GM21526 (cell line): ENCODE data around the gene VPS45.
"Not testable (repeated sequence)": the region's sequence is repeated elsewhere in the genome, so short reads cannot be mapped to it uniquely, and the experiment has no call there.

ENCODE experiments used
- ATAC-seq: cut with Tn5 transposase; IDR thresholded peaks from one replicate; pipeline ENCODE4 v1.9.1; 2021; ENCODE audit warnings: moderate library complexity; ENCODE audit not compliant: unreplicated experiment, low FRiP score

The VPS45 gene

GRCh38 chr1:150126811-150127210, 59.2 kb downstream of the VPS45 start:
- ATAC-seq, result no peak

DNA sequence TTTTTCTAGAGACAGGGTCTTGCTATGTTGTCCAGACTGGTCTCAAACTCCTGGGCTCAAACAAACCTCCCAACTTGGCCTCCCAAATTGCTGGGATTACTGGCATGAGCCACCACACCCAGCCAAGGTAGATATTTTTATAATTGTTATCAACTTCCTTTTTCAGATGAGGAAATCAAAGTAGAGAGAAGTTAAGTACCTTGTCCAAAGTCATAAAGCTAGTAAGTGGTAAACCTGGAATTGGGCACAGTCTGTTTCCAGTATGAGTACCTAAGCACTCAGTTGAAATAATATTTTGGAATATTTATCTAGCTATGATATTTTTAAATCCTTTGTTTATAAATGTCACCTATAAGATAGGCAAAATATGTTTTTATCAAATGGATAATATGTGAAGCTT, 59.9 kb downstream of the VPS45 start:
- no peak for ATAC-seq

DNA sequence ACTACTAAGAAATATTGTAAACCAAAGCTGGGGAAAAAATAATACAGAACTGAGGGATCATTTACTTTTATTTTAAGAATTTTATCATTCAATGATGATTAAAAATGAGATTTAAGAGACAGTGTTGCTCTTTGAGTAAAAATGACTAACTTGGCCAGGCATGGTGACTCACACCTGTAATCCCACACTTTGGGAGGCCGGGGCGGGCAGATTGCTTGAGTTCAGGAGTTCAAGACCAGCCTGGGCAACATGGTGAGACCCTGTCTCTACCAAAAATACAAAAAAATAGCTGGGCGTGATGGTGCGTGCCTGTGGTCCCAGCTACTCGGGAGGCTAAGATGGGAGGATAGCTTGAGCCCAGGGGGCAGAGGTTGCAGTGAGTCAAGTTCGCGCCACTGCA, 60.3 kb downstream of the VPS45 start:
- ATAC-seq, result no peak

GRCh38 chr1:150132372-150132771, 64.8 kb downstream of the VPS45 start:
- ATAC-seq, result no peak

- no peak for ATAC-seq
These were observed 67.0 kb downstream of the VPS45 start for GRCh38 chr1:150134537-150134936.

GRCh38 chr1:150135400-150135799, 67.8 kb downstream of the VPS45 start:
- ATAC-seq, result not testable (repeated sequence)

- no peak for ATAC-seq
These were observed 70.5 kb downstream of the VPS45 start for GRCh38 chr1:150138044-150138443.

GRCh38 chr1:150141452-150141851, 73.9 kb downstream of the VPS45 start:
- no peak for ATAC-seq

DNA sequence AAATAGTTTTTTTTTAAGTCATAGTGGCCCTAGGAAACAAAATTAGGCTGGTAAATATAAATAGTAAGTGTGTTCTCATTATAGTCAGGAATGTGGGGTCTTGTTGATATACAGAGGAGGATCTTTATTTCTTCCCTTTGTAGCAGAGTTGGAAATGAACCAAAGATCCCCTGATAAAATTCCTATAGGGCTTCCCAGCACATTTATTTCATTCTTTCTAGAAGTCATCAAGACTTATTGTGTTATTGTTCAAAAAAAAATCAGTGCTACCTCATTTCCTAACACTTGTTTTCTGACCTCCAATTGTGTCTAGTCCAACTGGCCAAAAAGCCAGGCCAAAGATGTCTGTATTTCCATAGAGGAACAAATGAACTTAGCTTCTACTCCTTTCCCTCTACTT, 74.5 kb downstream of the VPS45 start:
- no peak for ATAC-seq

- ATAC-seq, result no peak
These were observed 77.0 kb downstream of the VPS45 start for GRCh38 chr1:150144606-150145005.

- not testable (repeated sequence) for ATAC-seq
These were observed 78.4 kb downstream of the VPS45 start for GRCh38 chr1:150146016-150146415.

GRCh38 chr1:150146849-150147542, 79.4 kb downstream of the VPS45 start:
- no peak for ATAC-seq

DNA sequence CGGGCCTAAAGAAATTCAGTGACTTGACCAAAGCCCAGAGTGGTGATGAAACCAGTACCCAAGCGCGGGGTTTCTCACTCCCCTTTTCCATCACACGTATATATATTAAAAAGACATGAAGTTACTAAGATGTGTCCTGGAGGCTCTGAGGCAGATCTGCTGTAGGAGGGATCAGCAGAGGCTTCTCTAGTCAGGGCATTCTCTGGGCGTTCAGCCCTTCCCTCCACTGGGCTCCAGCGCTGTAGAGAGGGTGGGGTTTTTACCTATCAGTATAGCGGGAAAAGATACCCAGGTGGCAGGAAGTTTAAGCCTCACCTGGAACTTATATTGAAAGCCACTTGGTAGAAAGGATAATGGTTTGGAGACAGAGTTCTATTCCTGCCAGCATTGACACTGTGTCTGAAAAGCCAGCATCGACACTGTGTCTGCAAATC, 81.3 kb downstream of the VPS45 start:
- ATAC-seq, result no peak

DNA sequence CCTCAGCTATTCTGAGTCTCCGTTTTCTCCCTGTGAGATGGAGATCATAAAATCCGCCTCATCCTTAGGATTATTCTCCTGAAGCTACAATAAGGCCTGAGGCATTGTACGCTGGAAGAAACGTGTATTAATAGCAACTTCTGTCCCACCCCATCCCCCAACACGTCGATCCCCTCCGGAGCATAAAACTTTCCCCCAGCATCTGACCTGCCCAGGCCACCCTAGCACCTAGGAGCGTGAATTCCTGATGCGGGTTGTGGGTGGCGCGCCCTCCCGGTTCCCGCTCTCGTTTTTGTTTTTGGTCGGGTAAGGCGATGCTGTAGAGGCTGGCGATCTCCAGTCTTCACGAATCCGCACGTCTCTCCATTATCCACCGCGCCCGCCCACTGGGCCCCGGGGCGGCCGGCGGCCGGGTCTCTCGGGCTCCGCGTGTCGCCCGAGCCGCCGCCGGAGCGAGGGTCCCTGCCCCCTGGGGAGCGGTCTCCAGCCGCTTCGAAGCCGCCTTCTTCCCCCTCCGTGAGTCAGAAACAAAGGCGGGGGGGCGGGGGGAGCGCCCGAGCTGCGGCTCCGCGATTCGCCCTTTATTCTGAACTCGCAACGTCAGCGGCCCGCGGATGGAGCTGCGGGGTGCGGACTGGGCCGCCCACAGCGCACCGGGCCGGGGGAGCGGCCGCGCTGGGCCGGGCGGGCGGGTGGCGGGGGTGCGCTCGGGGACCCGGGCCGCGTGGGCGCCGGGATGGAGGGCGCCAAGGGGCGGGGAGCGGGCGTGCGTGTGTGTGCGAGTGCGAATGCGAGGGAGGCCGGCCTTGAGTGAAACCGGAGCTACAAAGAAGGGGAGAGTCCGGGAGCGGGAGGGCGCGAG, 81.9 kb downstream of the VPS45 start, which contains the start of gene PLEKHO1:
PLEKHO1 (plus strand) TSS at position 646 of the 862 bp plus-strand sequence. CDS start 342 bp downstream, outside the sequence.
- peak; percentile 44 for ATAC-seq

GRCh38 chr1:150150133-150151021, 82.8 kb downstream of the VPS45 start:
- no peak for ATAC-seq

GRCh38 chr1:150151291-150152181, 84.0 kb downstream of the VPS45 start:
- ATAC-seq, result no peak

GRCh38 chr1:150152182-150152536, 84.6 kb downstream of the VPS45 start:
- ATAC-seq, result no peak

GRCh38 chr1:150152772-150153456, 85.3 kb downstream of the VPS45 start:
- ATAC-seq, result no peak

GRCh38 chr1:150154143-150154542, 86.6 kb downstream of the VPS45 start:
- no peak for ATAC-seq
